Psoas muscle (tissue), 8 donors: ENCODE data around the gene ESPN. TPM values are rescaled to one million over a fixed set of nuclear protein-coding genes. Genes with fewer than 3 reads are reported as not detected.
A peak's percentile ranks its signal among the peaks of the same experiment; 100 is the strongest.

ENCODE experiments used
- ATAC-seq, 4 donors: fragments of 200-7000 bp; cut with Tn5 transposase; one replicate each; pipeline ENCODE4 v1.9.1; 2020; ENCODE audit warnings: moderate library complexity in 3 of 4, mild to moderate bottlenecking in 2 of 4
- DNase-seq, 2 donors: peaks; one replicate each; pipeline ENCODE4 v3.0.0-alpha.2; 2020
- H3K27ac ChIP-seq: fragments of 200-600 bp; one replicate; pipeline ENCODE4 v1.8.0; 2022
- H3K27me3 ChIP-seq, 3 donors: fragments of 200-600 bp in 1 of 3; one replicate each; pipeline versions ENCODE4 v1.6.1 to v1.8.0; 2013 to 2022; ENCODE audit warnings: low read length in 2 of 3, mild to moderate bottlenecking in 2 of 3, moderate library complexity in 1 of 3; ENCODE audit not compliant: insufficient read depth in 3 of 3
- H3K36me3 ChIP-seq, 2 donors: fragments of 200-600 bp in 1 of 2; one replicate each; pipeline versions ENCODE4 v1.6.1 to v1.8.0; 2013 to 2022; ENCODE audit warnings: low read depth in 1 of 2, mild to moderate bottlenecking in 1 of 2, moderate library complexity in 1 of 2; ENCODE audit not compliant: insufficient read depth in 1 of 2
- H3K4me1 ChIP-seq: fragments of 200-600 bp; one replicate; pipeline ENCODE4 v1.8.0; 2022
- H3K4me3 ChIP-seq: fragments of 200-600 bp; one replicate; pipeline ENCODE4 v1.8.0; 2022; ENCODE audit warnings: mild to moderate bottlenecking
- H3K9me3 ChIP-seq: fragments of 200-600 bp; one replicate; pipeline ENCODE4 v1.8.0; 2022
- WGBS, 3 donors: extraction: QIAGEN DNeasy Blood & Tissue Kit; methylation state at CpG; one replicate each; pipeline versions ENCODE4 v1.1.6 to v1.1.7; 2013; 5-methylcytosine and 5-hydroxymethylcytosine counted together
- intact Hi-C, 2 donors: fragments of 100-400 bp; cut with DNase I; formaldehyde crosslinking; loops; one replicate each; pipeline versions ENCODE4 v1.11.0 to v1.14.2; 2022
- polyA plus RNA-seq, 3 donors: library from polyadenylated mRNA; stranded (reverse); fragments of 200-250 nt; gene quantifications; one replicate each; pipeline ENCODE4 v1.2.3, GENCODE V29; 2013
- total RNA-seq, 4 donors: library from RNA; stranded (reverse); fragmentation: NEBNext Ultra II Directional in 2 of 4; extraction: Animal tissue kit (Norgen Biotek cat#: 25700) in 2 of 4; gene quantifications; one replicate each; pipeline versions ENCODE4 v1.2.1 to v1.2.4, GENCODE V29; 2021 to 2023
- TF ChIP-seq, protein P1 (sequence below): fragments of 200-600 bp; IDR thresholded peaks from one replicate; pipeline ENCODE4 v1.8.0; 2022; ENCODE audit warnings: antibody characterized with exemption
- donor health status: healthy with polysubstance abuse.
- donor health status: DM: no; HTN: no; CAD: no; lungs with moderate emphysema.
- donor health status: Bipolar disorder and iron deficiency.
- donor health status: healthy.
- donor health status: DM: yes; HTN: yes; CAD: no.
- donor health status: DM: no; HTN: no; CAD: no.
- donor health status: DM: no; HTN: no; CAD: no.
- donor health status: DM: yes; HTN: yes; CAD: no.

The ESPN gene
- total and polyA plus RNA-seq, 7 donors: 0.12 TPM; not detected in 6

DNA sequence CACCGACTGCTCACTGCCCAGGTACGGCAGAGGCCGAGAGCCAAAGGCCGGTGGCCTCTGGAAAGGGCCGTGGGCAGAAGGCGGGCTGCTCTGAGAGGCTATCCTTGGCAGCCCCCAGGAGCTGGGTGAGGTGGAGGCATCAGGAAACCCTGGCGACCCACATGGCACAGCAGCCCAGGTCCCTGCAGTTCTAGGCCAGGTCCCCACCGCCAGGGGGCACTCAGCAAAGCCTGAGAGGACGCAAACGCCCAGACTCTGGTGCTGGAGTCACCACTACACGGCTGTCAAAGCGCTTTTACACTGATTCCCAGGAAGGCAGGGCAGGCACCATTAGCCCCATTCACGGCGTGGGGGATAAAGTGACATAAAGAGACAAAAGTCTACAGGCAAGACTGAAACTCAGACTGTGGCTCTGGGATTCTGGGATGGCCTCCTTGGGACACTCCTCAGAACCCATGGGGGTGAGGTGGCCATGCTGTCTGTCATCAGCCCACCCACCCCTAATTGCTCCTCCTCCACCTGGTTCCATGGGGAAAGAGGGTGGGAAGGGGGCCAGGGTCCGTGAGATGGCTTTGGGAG, 61.9 kb downstream of the ESPN start:
- DNase-seq (peak; percentile 86 to 91), ATAC-seq (peak; percentile 73 to 88 (median 80))
- H3K27me3 ChIP-seq: peaks cover 0 to 34% (median 4%) of the 10 kb centered on the region in 3 donors
- 6 to 10% (median 6%) methylated on average over 15 of the region's 15 CpGs for WGBS, 3 donors
- peaks cover 7% of the 10 kb centered on the region for H3K4me1 ChIP-seq
- intact Hi-C loops: loop anchor here (2.0 to 5.0 kb wide), 3 partner anchors 38 to 161 kb away; no protein-coding TSS in a partner anchor
- H3K4me3 ChIP-seq: peak overlapping the region; percentile 61
- H3K27ac ChIP-seq: no peak overlapping the region
- TF ChIP-seq, protein P1, sequence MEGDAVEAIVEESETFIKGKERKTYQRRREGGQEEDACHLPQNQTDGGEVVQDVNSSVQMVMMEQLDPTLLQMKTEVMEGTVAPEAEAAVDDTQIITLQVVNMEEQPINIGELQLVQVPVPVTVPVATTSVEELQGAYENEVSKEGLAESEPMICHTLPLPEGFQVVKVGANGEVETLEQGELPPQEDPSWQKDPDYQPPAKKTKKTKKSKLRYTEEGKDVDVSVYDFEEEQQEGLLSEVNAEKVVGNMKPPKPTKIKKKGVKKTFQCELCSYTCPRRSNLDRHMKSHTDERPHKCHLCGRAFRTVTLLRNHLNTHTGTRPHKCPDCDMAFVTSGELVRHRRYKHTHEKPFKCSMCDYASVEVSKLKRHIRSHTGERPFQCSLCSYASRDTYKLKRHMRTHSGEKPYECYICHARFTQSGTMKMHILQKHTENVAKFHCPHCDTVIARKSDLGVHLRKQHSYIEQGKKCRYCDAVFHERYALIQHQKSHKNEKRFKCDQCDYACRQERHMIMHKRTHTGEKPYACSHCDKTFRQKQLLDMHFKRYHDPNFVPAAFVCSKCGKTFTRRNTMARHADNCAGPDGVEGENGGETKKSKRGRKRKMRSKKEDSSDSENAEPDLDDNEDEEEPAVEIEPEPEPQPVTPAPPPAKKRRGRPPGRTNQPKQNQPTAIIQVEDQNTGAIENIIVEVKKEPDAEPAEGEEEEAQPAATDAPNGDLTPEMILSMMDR: peak; percentile 89
- no peaks in the 10 kb centered on the region for H3K9me3 ChIP-seq
- H3K36me3 ChIP-seq: no peaks in the 10 kb centered on the region

GRCh38 chr1:6487804-6488484, 63.4 kb downstream of the ESPN start:
- Histone ChIP-seq H3K27me3 (peaks cover 0 to 34% (median 4%) of the 10 kb centered on the region in 3 donors), H3K36me3 (no peaks in the 10 kb centered on the region), H3K4me3 (no peak overlapping the region), H3K9me3 (no peaks in the 10 kb centered on the region), H3K4me1 (peaks cover 7% of the 10 kb centered on the region), H3K27ac (no peak overlapping the region)
- DNase-seq: no peak
- TF ChIP-seq, protein P1: no peak
- no peak for ATAC-seq
- intact Hi-C loops: loop anchor here (2.0 to 5.0 kb wide), 3 partner anchors 37 to 159 kb away; no protein-coding TSS in a partner anchor
- WGBS, 3 donors: 82 to 88% (median 85%) methylated on average over 13 to 14 of the region's 14 CpGs

GRCh38 chr1:6488602-6489382, 64.2 kb downstream of the ESPN start:
- ATAC-seq (no peak), DNase-seq (no peak)
- TF ChIP-seq, protein P1: no peak
- H3K9me3 ChIP-seq: no peaks in the 10 kb centered on the region
- WGBS, 3 donors: 71 to 83% (median 71%) methylated on average over 13 of the region's 13 CpGs
- peaks cover 7% of the 10 kb centered on the region for H3K4me1 ChIP-seq
- peaks cover 0 to 34% (median 4%) of the 10 kb centered on the region in 3 donors for H3K27me3 ChIP-seq
- no peak overlapping the region for H3K4me3 ChIP-seq
- no peaks in the 10 kb centered on the region for H3K36me3 ChIP-seq
- intact Hi-C loops: loop anchor here in 1 of 2 donors (5.0 kb wide), 1 partner anchor 159 kb away; no protein-coding TSS in a partner anchor
- no peak overlapping the region for H3K27ac ChIP-seq

DNA sequence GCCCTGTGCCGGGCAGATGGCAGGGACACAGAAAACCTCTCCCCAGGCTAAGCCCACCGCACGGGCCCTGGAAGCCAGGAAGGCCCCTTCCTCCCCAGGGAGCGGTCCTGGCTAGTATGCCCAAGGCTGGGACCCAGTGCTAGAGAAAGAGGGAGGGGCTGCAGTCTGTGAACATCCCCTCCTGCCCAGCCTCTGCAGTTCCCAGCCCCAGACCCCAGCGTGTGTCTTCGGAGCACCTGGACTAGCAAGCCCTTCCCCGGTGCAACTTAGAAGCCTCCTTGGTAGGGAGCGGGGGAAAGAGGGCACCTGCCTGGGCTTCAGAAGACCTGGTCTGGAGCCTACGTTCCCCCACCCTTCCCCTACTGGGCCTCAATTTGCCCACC, 64.8 kb downstream of the ESPN start:
- TF ChIP-seq, protein P1: no peak
- no peak for DNase-seq
- no peak for ATAC-seq
- intact Hi-C loops: loop anchor here in 1 of 2 donors (5.0 kb wide), 1 partner anchor 158 kb away; no protein-coding TSS in a partner anchor
- H3K4me3 ChIP-seq: no peak overlapping the region
- no peak overlapping the region for H3K27ac ChIP-seq
- H3K4me1 ChIP-seq: peaks cover 7% of the 10 kb centered on the region
- peaks cover 0 to 29% (median 4%) of the 10 kb centered on the region in 3 donors for H3K27me3 ChIP-seq
- WGBS, 3 donors: 74 to 83% (median 76%) methylated on average over 9 of the region's 9 CpGs
- no peaks in the 10 kb centered on the region for H3K36me3 ChIP-seq
- H3K9me3 ChIP-seq: no peaks in the 10 kb centered on the region
